HCT116 (cell line): ENCODE measurements around the gene DGAT2. TPM values are rescaled to one million over a fixed set of nuclear protein-coding genes. Genes with fewer than 3 reads are reported as not detected.

ENCODE experiments used
- ATAC-seq: fragments of 200-7000 bp; cut with Tn5 transposase; 2 replicates; pipeline ENCODE4 v1.9.1; 2020; ENCODE audit warnings: mild to moderate bottlenecking, moderate library complexity
- BruUV-seq: library from RNA; stranded (reverse); fragments of 400-500 nt; replicated peaks from 2 replicates; lab custom pipeline; 2021; lab: Mats Ljungman, UMichigan
- CTCF ChIA-PET: fragments of 300-600 bp; sonication (Branson Sonifier 250); formaldehyde crosslinking; loops from one replicate; lab custom pipeline; 2021; ENCODE audit warnings: antibody characterized with exemption; lab: Charles Lee
- POLR2A ChIA-PET: fragments of 300-600, 350-600 bp; sonication (Branson Sonifier 250); formaldehyde crosslinking; loops from one replicate; lab custom pipeline; 2021; ENCODE audit warnings: antibody characterized with exemption; lab: Charles Lee
- RAD21 ChIA-PET, 2 experiments: fragments of 300-600 bp; sonication (Branson Sonifier 250); formaldehyde crosslinking; loops; one replicate each; lab custom pipeline; 2023; ENCODE audit warnings: low total read pairs in 2 of 2; ENCODE audit not compliant: uncharacterized antibody in 2 of 2, unreplicated experiment in 2 of 2, low non-redundant PET in 1 of 2; lab: Charles Lee
- DNase-seq: peaks from one replicate; pipeline ENCODE4 v3.0.0-alpha.2; 2010; ENCODE audit warnings: low read depth, low spot score
- H2AFZ ChIP-seq: fragments of 200-600 bp; shearing (Covaris generic), sonication (generic); 2 replicates; pipeline ENCODE4 v1.6.1; 2017; ENCODE audit warnings: low read depth, mixed run types, mixed read lengths, antibody characterized with exemption, low read length; ENCODE audit not compliant: poor library complexity, severe bottlenecking
- H3K27ac ChIP-seq: 2 replicates; pipeline ENCODE4 v1.5.1; 2012; ENCODE audit warnings: low read depth, low read length
- H3K27me3 ChIP-seq: fragments of 200-600 bp; sonication (generic); 2 replicates; pipeline ENCODE4 v1.6.1; 2016; ENCODE audit warnings: mixed run types, low read length, mixed read lengths; ENCODE audit not compliant: insufficient read depth
- H3K36me3 ChIP-seq, 2 experiments: fragments of 200-500 bp in 1 of 2; fragments of 200-600 bp in 1 of 2; sonication (Bioruptor generic) in 1 of 2; sonication (generic) in 1 of 2; 2 replicates each; pipeline versions ENCODE4 v1.5.1 to v1.6.1; 2014 to 2016; ENCODE audit warnings: low read length in 2 of 2, inconsistent platforms in 1 of 2, mixed read lengths in 1 of 2, mixed run types in 1 of 2; ENCODE audit not compliant: insufficient read depth in 2 of 2, control insufficient read depth in 1 of 2
- H3K4me1 ChIP-seq, 2 experiments: fragments of 200-600 bp in 1 of 2; sonication (generic) in 1 of 2; 2 replicates each; pipeline versions ENCODE4 v1.5.1 to v1.6.1; 2012 to 2017; ENCODE audit warnings: low read length in 2 of 2, inconsistent platforms in 1 of 2, mild to moderate bottlenecking in 1 of 2, mixed read lengths in 1 of 2, mixed run types in 1 of 2, moderate library complexity in 1 of 2; ENCODE audit not compliant: insufficient read depth in 2 of 2, control insufficient read depth in 1 of 2
- H3K4me2 ChIP-seq: fragments of 200-600 bp; sonication (generic); 2 replicates; pipeline ENCODE4 v1.6.1; 2017; ENCODE audit warnings: mixed run types, low read length, mixed read lengths
- H3K4me3 ChIP-seq, 2 experiments: fragments of 200-600 bp in 1 of 2; sonication (generic) in 1 of 2; replicated peaks in 1 of 2; 2 replicates each; pipeline ENCODE4 v1.5.1; 2011 to 2016; ENCODE audit warnings: low read length in 2 of 2, control low read depth in 1 of 2, low read depth in 1 of 2, mild to moderate bottlenecking in 1 of 2, mixed read lengths in 1 of 2, mixed run types in 1 of 2
- H3K79me2 ChIP-seq: fragments of 200-600 bp; sonication (generic); 2 replicates; pipeline ENCODE4 v1.6.1; 2017; ENCODE audit warnings: mild to moderate bottlenecking, mixed run types, low read length, moderate library complexity, mixed read lengths; ENCODE audit not compliant: insufficient read depth
- H3K9ac ChIP-seq: fragments of 200-600 bp; sonication (generic); 2 replicates; pipeline ENCODE4 v1.6.1; 2016; ENCODE audit warnings: low read length, mixed read lengths
- H3K9me2 ChIP-seq: fragments of 200-600 bp; sonication (generic), shearing (Covaris generic); 2 replicates; pipeline ENCODE4 v1.6.1; 2017; ENCODE audit warnings: mixed run types, mild to moderate bottlenecking, moderate library complexity; ENCODE audit not compliant: insufficient read depth
- H3K9me3 ChIP-seq, 2 experiments: fragments of 200-500 bp in 1 of 2; fragments of 200-600 bp in 1 of 2; sonication (Bioruptor generic) in 1 of 2; sonication (generic) in 1 of 2; 2 replicates each; pipeline ENCODE4 v1.6.1; 2014 to 2017; ENCODE audit warnings: low read length in 2 of 2, mixed read lengths in 2 of 2, inconsistent platforms in 1 of 2, low read depth in 1 of 2, mild to moderate bottlenecking in 1 of 2, mixed run types in 1 of 2, moderate library complexity in 1 of 2; ENCODE audit not compliant: control insufficient read depth in 1 of 2, insufficient read depth in 1 of 2
- H4K20me1 ChIP-seq: fragments of 200-600 bp; sonication (generic), shearing (Covaris generic); 2 replicates; pipeline ENCODE4 v1.6.1; 2017; ENCODE audit warnings: mixed run types, mild to moderate bottlenecking, moderate library complexity; ENCODE audit not compliant: insufficient read depth
- ATF3 ChIP-seq: IDR thresholded peaks from 2 replicates; pipeline ENCODE4 v1.6.1; 2012
- CBX3 ChIP-seq: IDR thresholded peaks from 2 replicates; pipeline ENCODE4 v1.6.1; 2012; ENCODE audit warnings: low read depth
- CEBPB ChIP-seq: IDR thresholded peaks from 2 replicates; pipeline ENCODE4 v1.6.1; 2012; ENCODE audit warnings: low read depth
- CTCF ChIP-seq, 3 experiments: fragments of 200-600 bp in 1 of 3; sonication (generic) in 1 of 3; IDR thresholded peaks in 2 of 3; conservative IDR thresholded peaks in 1 of 3; 2 replicates each; pipeline ENCODE4 v1.5.1; 2012 to 2017; ENCODE audit warnings: low read depth in 2 of 3, low read length in 2 of 3, antibody characterized with exemption in 1 of 3, borderline replicate concordance in 1 of 3, control low read depth in 1 of 3, mild to moderate bottlenecking in 1 of 3, mixed read lengths in 1 of 3, mixed run types in 1 of 3, moderate library complexity in 1 of 3; ENCODE audit not compliant: insufficient read depth in 1 of 3
- EGR1 ChIP-seq: IDR thresholded peaks from 2 replicates; pipeline ENCODE4 v1.6.1; 2012; ENCODE audit warnings: low read depth
- MAX ChIP-seq: IDR thresholded peaks from 2 replicates; pipeline ENCODE4 v1.6.1; 2012
- SP1 ChIP-seq: IDR thresholded peaks from 2 replicates; pipeline ENCODE4 v1.6.1; 2012; ENCODE audit warnings: low read depth
- ZFX ChIP-seq: fragments of 450-650 bp; IDR thresholded peaks from 2 replicates; pipeline ENCODE4 v1.6.1; 2017
- intact Hi-C: fragments of 100-400 bp; cut with micrococcal nuclease; formaldehyde crosslinking; loops from 2 replicates; pipeline ENCODE4 v1.10.0; 2022
- total RNA-seq: library from RNA; stranded (reverse); gene quantifications from one replicate; pipeline ENCODE4 v1.2.1, GENCODE V29; 2021; ENCODE audit not compliant: unreplicated experiment

DGAT2 gene
- total RNA-seq, 1 experiment from 2014 or later = 2.4 TPM

- Histone ChIP-seq H3K79me2 (no peaks in the 10 kb centered on the region), H3K4me2 (no peak overlapping the region), H3K9ac (no peak overlapping the region), H4K20me1 (no peaks in the 10 kb centered on the region), H3K4me3 (no peak overlapping the region), H3K27me3 (no peaks in the 10 kb centered on the region), H3K27ac (no peak overlapping the region), H3K9me2 (no peaks in the 10 kb centered on the region), H3K4me1 (peaks cover 0 to 4% of the 10 kb centered on the region in 2 experiments; a peak in 1 of 4 replicates), H3K36me3 (no peaks in the 10 kb centered on the region), H3K9me3 (no peaks in the 10 kb centered on the region), H2AFZ (no peak overlapping the region)
- DNase-seq (no peak), ATAC-seq (no peak)
- TF ChIP-seq ATF3 (no peak), CTCF (IDR thresholded peaks at IDR 0.05 in 2 of 3, conservative IDR thresholded peaks at IDR 0.05 in 1 of 3; ENCODE audit: borderline replicate concordance in 1 of 3, insufficient read depth in 1 of 3, low read depth in 2 of 3, low read length in 2 of 3) (no peak), ZFX (no peak), CBX3 (no peak), CEBPB (no peak), MAX (no peak), SP1 (no peak), EGR1 (no peak)
- CTCF ChIA-PET = interaction anchor here (1.3 to 2.8 kb wide), 5 partner anchors 7 to 430 kb away, joined by 5 to 17 read pairs (median 6); no protein-coding TSS in a partner anchor
- POLR2A ChIA-PET = no interaction called here
- intact Hi-C loops = no loop called here
- RAD21 ChIA-PET = interaction anchor here in 1 of 2 experiments (0.8 to 1.3 kb wide), 2 partner anchors 146 to 597 kb away, joined by 6 read pairs; no protein-coding TSS in a partner anchor
- no TSS peak for BruUV-seq
These were observed 46.5 kb upstream of the DGAT2 start for GRCh38 chr11:75721852-75722668.
